B cell (primary cell): ENCODE measurements around the gene ALPK3. TPM values are rescaled to one million over a fixed set of nuclear protein-coding genes. Genes with fewer than 3 reads are reported as not detected.

ENCODE experiments used
- ATAC-seq: fragments of 200-7000 bp; cut with Tn5 transposase; one replicate; pipeline ENCODE4 v1.10.0; 2021; ENCODE audit warnings: low read depth, mild to moderate bottlenecking, moderate number of reproducible peaks, moderate library complexity
- CTCF ChIA-PET: fragments of 350-600 bp; sonication (Branson Sonifier 250); formaldehyde crosslinking; loops from one replicate; lab custom pipeline; 2021; ENCODE audit warnings: antibody characterized with exemption, inconsistent platforms; lab: Charles Lee
- POLR2A ChIA-PET: fragments of 350-600 bp; sonication (Branson Sonifier 250); formaldehyde crosslinking; loops from one replicate; lab custom pipeline; 2021; ENCODE audit warnings: antibody characterized with exemption; lab: Charles Lee
- DNase-seq: peaks from one replicate; pipeline ENCODE4 v3.0.0; 2013
- H2AFZ ChIP-seq: 2 replicates; pipeline ENCODE4 v1.6.1; 2012; ENCODE audit warnings: mild to moderate bottlenecking, low read depth, low read length; ENCODE audit not compliant: insufficient read depth, poor library complexity, severe bottlenecking
- H3K27ac ChIP-seq, 2 donors: 1 replicate in 1 of 2; 2 replicates in 1 of 2; pipeline ENCODE4 v1.5.1; 2012 to 2013; ENCODE audit warnings: low read length in 2 of 2, mild to moderate bottlenecking in 2 of 2, moderate library complexity in 1 of 2
- H3K27me3 ChIP-seq, 4 experiments: fragments of 200-600 bp in 1 of 4; sonication (generic) in 1 of 4; replicated peaks in 1 of 4; 1 replicate in 2 of 4; 2 replicates in 2 of 4; pipeline versions ENCODE4 v1.6.1 to v1.7.0; 2013 to 2016; ENCODE audit warnings: low read length in 3 of 4, mild to moderate bottlenecking in 2 of 4, mixed read lengths in 1 of 4, moderate library complexity in 1 of 4; ENCODE audit not compliant: insufficient read depth in 4 of 4, control insufficient read depth in 3 of 4; ENCODE audit errors: control extremely low read depth in 1 of 4
- H3K36me3 ChIP-seq, 2 experiments: replicated peaks in 1 of 2; 1 replicate in 1 of 2; 2 replicates in 1 of 2; pipeline versions ENCODE4 v1.6.1 to v1.7.1; 2013; ENCODE audit warnings: low read length in 1 of 2; ENCODE audit not compliant: insufficient read depth in 2 of 2, control insufficient read depth in 1 of 2; ENCODE audit errors: control extremely low read depth in 1 of 2, extremely low read depth in 1 of 2
- H3K4me1 ChIP-seq, 2 donors: fragments of 200-600 bp in 1 of 2; sonication (generic) in 1 of 2; 1 replicate in 1 of 2; 2 replicates in 1 of 2; pipeline versions ENCODE4 v1.5.1 to v1.6.1; 2013 to 2017; ENCODE audit warnings: low read length in 2 of 2; ENCODE audit not compliant: control insufficient read depth in 2 of 2, insufficient read depth in 2 of 2
- H3K4me2 ChIP-seq: replicated peaks from 2 replicates; pipeline ENCODE3; 2012; ENCODE audit warnings: mild to moderate bottlenecking, low read depth, low read length; ENCODE audit not compliant: poor library complexity, severe bottlenecking
- H3K4me3 ChIP-seq, 5 experiments: fragments of 200-600 bp in 1 of 5; sonication (generic) in 1 of 5; 1 replicate in 3 of 5; 2 replicates in 2 of 5; pipeline versions ENCODE4 v1.5.1 to v1.7.0; 2011 to 2016; ENCODE audit warnings: low read length in 4 of 5, mild to moderate bottlenecking in 4 of 5, low read depth in 2 of 5, control low read depth in 1 of 5, moderate library complexity in 1 of 5; ENCODE audit not compliant: insufficient read depth in 1 of 5; ENCODE audit errors: control extremely low read depth in 1 of 5, extremely low read depth in 1 of 5
- H3K79me2 ChIP-seq: fragments of 200-600 bp; sonication (generic); one replicate; pipeline ENCODE4 v1.6.0; 2016; ENCODE audit warnings: low read length; ENCODE audit not compliant: control insufficient read depth, insufficient read depth
- H3K9ac ChIP-seq: fragments of 200-600 bp; sonication (generic); 2 replicates; pipeline ENCODE4 v1.6.1; 2017; ENCODE audit warnings: mild to moderate bottlenecking, low read length, moderate library complexity
- H3K9me3 ChIP-seq, 3 donors: one replicate each; pipeline versions ENCODE4 v1.6.1 to v1.7.1; 2013; ENCODE audit warnings: low read length in 2 of 3; ENCODE audit not compliant: control insufficient read depth in 2 of 3, insufficient read depth in 1 of 3; ENCODE audit errors: control extremely low read depth in 1 of 3
- H4K20me1 ChIP-seq: 2 replicates; pipeline ENCODE4 v1.6.0; 2012; ENCODE audit warnings: mild to moderate bottlenecking, low read length; ENCODE audit not compliant: insufficient read depth, control insufficient read depth, poor library complexity, severe bottlenecking
- H3K27ac Mint-ChIP-seq: one replicate; pipeline ENCODE4 v1.8.0; 2021; ENCODE audit warnings: mixed read lengths
- H3K27me3 Mint-ChIP-seq: one replicate; pipeline ENCODE4 v1.8.0; 2021; ENCODE audit warnings: mixed read lengths
- H3K4me1 Mint-ChIP-seq: one replicate; pipeline ENCODE4 v1.8.0; 2021; ENCODE audit warnings: mixed read lengths
- H3K4me3 Mint-ChIP-seq: one replicate; pipeline ENCODE4 v1.8.0; 2021; ENCODE audit warnings: mixed read lengths
- H3K9me3 Mint-ChIP-seq: one replicate; pipeline ENCODE4 v1.8.0; 2022; ENCODE audit warnings: mixed read lengths; ENCODE audit not compliant: insufficient read depth
- CTCF ChIP-seq: fragments of 200-600 bp; IDR thresholded peaks from one replicate; pipeline ENCODE4 v1.8.0; 2022; ENCODE audit warnings: antibody characterized with exemption, mild to moderate bottlenecking
- EZH2 ChIP-seq: IDR thresholded peaks from 2 replicates; pipeline ENCODE4 v1.6.1; 2012; ENCODE audit warnings: borderline replicate concordance, low read depth, mild to moderate bottlenecking, moderate library complexity, low read length; ENCODE audit not compliant: insufficient read depth, poor library complexity, severe bottlenecking
- WGBS: methylation state at CpG from one replicate; pipeline ENCODE4 v1.1.5; 2013; ENCODE audit warnings: missing lambda C conversion rate; ENCODE audit not compliant: insufficient coverage; 5-methylcytosine and 5-hydroxymethylcytosine counted together
- intact Hi-C: fragments of 100-400 bp; cut with micrococcal nuclease; formaldehyde crosslinking; loops from one replicate; pipeline ENCODE4 v1.10.0; 2022
- polyA plus RNA-seq: library from polyadenylated mRNA; depleted of rRNA; stranded (reverse); fragments of >200 nt; gene quantifications from 2 replicates; pipeline ENCODE4 v1.2.3, GENCODE V29; 2012
- total RNA-seq, 2 donors: library from RNA; stranded (reverse); fragments of 120-200 nt in 1 of 2; gene quantifications; 1 replicate in 1 of 2; 2 replicates in 1 of 2; pipeline versions ENCODE4 v1.2.3 to v1.2.4, GENCODE V29; 2013 to 2022

The ALPK3 gene
- total and polyA plus RNA-seq, 2 donors (not counting 1 experiment from before 2014, with no cell fraction given), result 0.07 to 0.15 TPM

- Histone ChIP-seq H3K4me2 (no peak overlapping the region), H3K27ac (no peak overlapping the region), H3K4me3 (no peak overlapping the region), H3K36me3 (no peaks in the 10 kb centered on the region), H4K20me1 (no peaks in the 10 kb centered on the region), H3K27me3 (peaks cover 0 to 13% (median 6%) of the 10 kb centered on the region in 4 experiments), H2AFZ (no peak overlapping the region), H3K79me2 (no peaks in the 10 kb centered on the region), H3K4me1 (peaks cover 3 to 4% of the 10 kb centered on the region in 2 donors), H3K9me3 (no peaks in the 10 kb centered on the region), H3K9ac (no peak overlapping the region)
- H3K27me3 Mint-ChIP-seq, result peaks cover 12% of the 10 kb centered on the region
- ChIA-PET POLR2A (interaction anchor here (0.6 kb wide), 1 partner anchor 193 kb away, joined by 3 read pairs; no protein-coding TSS in a partner anchor), CTCF (interaction anchor here (0.7 kb wide), 1 partner anchor 104 kb away, joined by 5 read pairs; no protein-coding TSS in a partner anchor)
- WGBS, result 100% methylated on average over 2 of the region's 2 CpGs
- H3K9me3 Mint-ChIP-seq, result no peaks in the 10 kb centered on the region
- ATAC-seq (no peak), DNase-seq (no peak)
- H3K27ac Mint-ChIP-seq, result no peak overlapping the region
- H3K4me1 Mint-ChIP-seq, result peaks cover 3% of the 10 kb centered on the region
- intact Hi-C loops, result no loop called here
- H3K4me3 Mint-ChIP-seq, result no peak overlapping the region
- no peak for TF ChIP-seq CTCF
- TF ChIP-seq EZH2, result no peak
Observed at GRCh38 chr15:84812842-84813241, 4.3 kb upstream of the ALPK3 start.

GRCh38 chr15:84813435-84813834, 3.7 kb upstream of the ALPK3 start:
- Mint-ChIP-seq H3K27ac (no peak overlapping the region), H3K4me3 (no peak overlapping the region), H3K27me3 (peaks cover 16% of the 10 kb centered on the region), H3K4me1 (peaks cover 5% of the 10 kb centered on the region), H3K9me3 (no peaks in the 10 kb centered on the region)
- H3K9ac ChIP-seq, result no peak overlapping the region
- H3K4me3 ChIP-seq, result no peak overlapping the region
- peaks cover 0 to 18% (median 9%) of the 10 kb centered on the region in 4 experiments for H3K27me3 ChIP-seq
- ChIA-PET POLR2A (no interaction called here), CTCF (no interaction called here)
- H3K4me1 ChIP-seq, result peaks cover 3 to 4% of the 10 kb centered on the region in 2 donors
- ATAC-seq (no peak), DNase-seq (no peak)
- no peak overlapping the region for H3K27ac ChIP-seq
- no peaks in the 10 kb centered on the region for H3K79me2 ChIP-seq
- no peaks in the 10 kb centered on the region for H3K9me3 ChIP-seq
- no CpG with 5 or more reads among the region's 1 CpG for WGBS
- H3K36me3 ChIP-seq, result no peaks in the 10 kb centered on the region
- no peak overlapping the region for H3K4me2 ChIP-seq
- no peak overlapping the region for H2AFZ ChIP-seq
- H4K20me1 ChIP-seq, result no peaks in the 10 kb centered on the region
- intact Hi-C loops, result no loop called here
- TF ChIP-seq CTCF, result no peak
